Endodermal cell (in vitro differentiated cells): ENCODE measurements around the gene MT1HL1. TPM values are rescaled to one million over a fixed set of nuclear protein-coding genes. Genes with fewer than 3 reads are reported as not detected.
"Not testable (repeated sequence)": the region's sequence is repeated elsewhere in the genome, so short reads cannot be mapped to it uniquely, and the experiment has no call there.

Experiments used
- DNase-seq: peaks from one replicate; pipeline ENCODE4 v3.0.0-alpha.2; 2017
- H3K27ac ChIP-seq: 2 replicates; pipeline ENCODE4 v1.5.1; 2013; ENCODE audit warnings: mild to moderate bottlenecking, low read depth, low read length, moderate library complexity
- H3K27me3 ChIP-seq: 2 replicates; pipeline ENCODE4 v1.6.1; 2013; ENCODE audit warnings: mild to moderate bottlenecking, low read length, moderate library complexity; ENCODE audit not compliant: insufficient read depth, control insufficient read depth, poor library complexity, severe bottlenecking
- H3K36me3 ChIP-seq: 2 replicates; pipeline ENCODE4 v1.7.0; 2013; ENCODE audit warnings: mild to moderate bottlenecking, low read length, moderate library complexity; ENCODE audit not compliant: control insufficient read depth, insufficient read depth
- H3K4me1 ChIP-seq: one replicate; pipeline ENCODE4 v1.7.0; 2013; ENCODE audit warnings: low read length; ENCODE audit not compliant: control insufficient read depth, insufficient read depth
- H3K4me3 ChIP-seq: 2 replicates; pipeline ENCODE4 v1.5.1; 2013; ENCODE audit warnings: mild to moderate bottlenecking, low read length, moderate library complexity
- H3K9ac ChIP-seq: 2 replicates; pipeline ENCODE4 v1.6.1; 2013; ENCODE audit warnings: mild to moderate bottlenecking, low read length, moderate library complexity; ENCODE audit not compliant: poor library complexity, severe bottlenecking; ENCODE audit errors: extremely low read depth
- H3K9me3 ChIP-seq: 2 replicates; pipeline ENCODE4 v1.6.1; 2013; ENCODE audit warnings: mild to moderate bottlenecking, low read length, moderate library complexity; ENCODE audit not compliant: control insufficient read depth
- H3K27ac Mint-ChIP-seq: 2 replicates; pipeline ENCODE4 v1.8.0; 2020; ENCODE audit warnings: mixed read lengths
- H3K27me3 Mint-ChIP-seq: 2 replicates; pipeline ENCODE4 v1.8.0; 2021; ENCODE audit warnings: mild to moderate bottlenecking, mixed read lengths; ENCODE audit not compliant: insufficient read depth
- H3K36me3 Mint-ChIP-seq: 2 replicates; pipeline ENCODE4 v1.8.0; 2020; ENCODE audit warnings: low read depth, mixed read lengths
- H3K4me1 Mint-ChIP-seq: 2 replicates; pipeline ENCODE4 v1.8.0; 2020; ENCODE audit warnings: mixed read lengths
- H3K4me3 Mint-ChIP-seq: 2 replicates; pipeline ENCODE4 v1.8.0; 2020; ENCODE audit warnings: mild to moderate bottlenecking, moderate library complexity, mixed read lengths
- H3K9me3 Mint-ChIP-seq: 2 replicates; pipeline ENCODE4 v1.8.0; 2020; ENCODE audit warnings: mild to moderate bottlenecking, mixed read lengths
- WGBS, 2 experiments: methylation state at CpG; one replicate each; pipeline versions ENCODE4 v1.1.5 to v1.1.7; 2013; ENCODE audit warnings: missing lambda C conversion rate in 2 of 2, mixed read lengths in 1 of 2; ENCODE audit not compliant: insufficient coverage in 1 of 2, insufficient read length in 1 of 2; 5-methylcytosine and 5-hydroxymethylcytosine counted together
- total RNA-seq, 2 donors: library from RNA; stranded (reverse); fragmentation: NEBNext Ultra II Directional in 1 of 2; extraction: Animal tissue kit (Norgen Biotek cat#: 25700) in 1 of 2; gene quantifications; 2 replicates in 1 of 2; 3 replicates in 1 of 2; pipeline ENCODE4 v1.2.1, GENCODE V29; 2021
- TF ChIP-seq, protein P1 (sequence below): fragments of 200-600 bp; sonication (generic); conservative IDR thresholded peaks from 2 replicates; pipeline ENCODE4 v1.5.0; 2021; ENCODE audit warnings: antibody characterized with exemption, mild to moderate bottlenecking

The MT1HL1 gene
- total RNA-seq, 2 donors from 2014 or later: not detected

DNA sequence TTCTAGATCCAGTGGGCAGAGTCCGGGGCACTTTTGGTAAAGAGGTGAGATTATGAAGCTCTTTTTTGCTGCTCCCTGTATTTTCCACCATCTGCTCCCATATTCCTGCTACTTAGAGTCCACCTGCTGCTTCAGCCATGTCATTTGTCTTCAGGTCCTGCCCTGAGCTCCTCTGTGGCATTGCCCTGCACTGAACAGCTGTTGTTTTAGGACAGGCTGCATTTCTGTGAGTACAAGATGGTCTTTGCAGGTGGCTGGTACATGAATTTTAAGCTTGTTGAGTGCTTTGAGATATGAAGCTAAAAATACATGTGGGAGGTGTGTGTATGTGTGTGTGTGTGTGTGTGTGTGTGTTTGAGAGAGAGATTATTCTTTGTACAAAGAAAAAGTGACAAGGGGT lies 21.9 kb downstream of the MT1HL1 start:
- Mint-ChIP-seq H3K36me3 (no peaks in the 10 kb centered on the region), H3K27me3 (peaks cover 3% of the 10 kb centered on the region), H3K27ac (no peak overlapping the region), H3K4me1 (no peaks in the 10 kb centered on the region), H3K9me3 (peaks cover 1% of the 10 kb centered on the region), H3K4me3 (no peak overlapping the region)
- H3K27me3 ChIP-seq: no peaks in the 10 kb centered on the region
- TF ChIP-seq, protein P1, sequence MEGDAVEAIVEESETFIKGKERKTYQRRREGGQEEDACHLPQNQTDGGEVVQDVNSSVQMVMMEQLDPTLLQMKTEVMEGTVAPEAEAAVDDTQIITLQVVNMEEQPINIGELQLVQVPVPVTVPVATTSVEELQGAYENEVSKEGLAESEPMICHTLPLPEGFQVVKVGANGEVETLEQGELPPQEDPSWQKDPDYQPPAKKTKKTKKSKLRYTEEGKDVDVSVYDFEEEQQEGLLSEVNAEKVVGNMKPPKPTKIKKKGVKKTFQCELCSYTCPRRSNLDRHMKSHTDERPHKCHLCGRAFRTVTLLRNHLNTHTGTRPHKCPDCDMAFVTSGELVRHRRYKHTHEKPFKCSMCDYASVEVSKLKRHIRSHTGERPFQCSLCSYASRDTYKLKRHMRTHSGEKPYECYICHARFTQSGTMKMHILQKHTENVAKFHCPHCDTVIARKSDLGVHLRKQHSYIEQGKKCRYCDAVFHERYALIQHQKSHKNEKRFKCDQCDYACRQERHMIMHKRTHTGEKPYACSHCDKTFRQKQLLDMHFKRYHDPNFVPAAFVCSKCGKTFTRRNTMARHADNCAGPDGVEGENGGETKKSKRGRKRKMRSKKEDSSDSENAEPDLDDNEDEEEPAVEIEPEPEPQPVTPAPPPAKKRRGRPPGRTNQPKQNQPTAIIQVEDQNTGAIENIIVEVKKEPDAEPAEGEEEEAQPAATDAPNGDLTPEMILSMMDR: no peak
- no peak overlapping the region for H3K4me3 ChIP-seq
- H3K9me3 ChIP-seq: no peaks in the 10 kb centered on the region
- H3K9ac ChIP-seq: no peak overlapping the region
- H3K27ac ChIP-seq: no peak overlapping the region
- H3K4me1 ChIP-seq: no peaks in the 10 kb centered on the region
- 60 to 100% methylated on average over 1 of the region's 1 CpG for WGBS, 2 experiments
- no peaks in the 10 kb centered on the region for H3K36me3 ChIP-seq
- DNase-seq: peak; percentile 20

DNA sequence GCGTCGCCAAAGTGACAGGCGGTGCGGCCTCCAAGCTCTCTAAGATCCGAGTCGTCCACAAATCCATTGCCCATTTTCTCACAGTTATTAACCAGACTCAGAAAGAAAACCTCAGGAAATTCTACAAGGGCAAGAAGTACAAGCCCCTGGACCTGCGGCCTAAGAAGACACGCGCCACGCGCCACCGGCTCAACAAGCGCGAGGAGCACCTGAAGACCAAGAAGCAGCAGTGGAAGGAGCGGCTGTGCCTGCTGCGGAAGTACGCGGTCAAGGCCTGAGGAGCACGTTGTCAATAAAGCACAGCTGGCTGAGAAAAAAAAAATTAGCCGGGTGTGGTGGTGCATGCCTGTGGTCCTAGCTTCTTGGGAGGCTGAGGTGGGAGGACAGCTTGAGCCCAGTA lies 22.8 kb downstream of the MT1HL1 start:
- H3K9me3 Mint-ChIP-seq, H3K36me3 Mint-ChIP-seq, H3K27ac ChIP-seq, H3K4me3 ChIP-seq, H3K27me3 Mint-ChIP-seq, H3K27me3 ChIP-seq, H3K9me3 ChIP-seq, H3K27ac Mint-ChIP-seq, H3K9ac ChIP-seq, H3K4me1 Mint-ChIP-seq, H3K4me3 Mint-ChIP-seq, H3K4me1 ChIP-seq, H3K36me3 ChIP-seq: not testable (repeated sequence)
- DNase-seq: peak; percentile 24
- WGBS, 2 experiments: 95 to 100% methylated on average over 6 to 20 of the region's 20 CpGs

DNA sequence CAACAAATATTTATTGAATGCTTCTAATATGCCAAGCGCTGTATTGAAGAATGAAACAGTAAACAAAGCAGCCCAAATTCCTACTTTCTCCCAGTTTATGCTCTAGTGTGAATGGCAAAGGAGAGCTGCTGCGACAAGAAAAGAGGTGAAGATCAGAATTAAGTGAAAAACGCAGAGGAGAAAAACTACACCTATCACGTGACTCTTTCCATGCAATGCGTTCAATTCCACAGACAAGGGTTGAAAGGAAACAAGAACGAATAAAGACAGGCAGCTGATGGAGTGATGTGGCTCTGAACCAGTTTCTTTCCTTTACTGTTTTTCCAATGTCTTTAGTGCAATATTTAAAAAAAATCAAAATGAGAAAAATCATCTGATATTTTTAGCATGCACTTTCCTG lies 23.6 kb downstream of the MT1HL1 start:
- Histone ChIP-seq H3K4me3 (no peak overlapping the region), H3K36me3 (no peaks in the 10 kb centered on the region), H3K4me1 (no peaks in the 10 kb centered on the region), H3K27ac (no peak overlapping the region), H3K27me3 (no peaks in the 10 kb centered on the region), H3K9me3 (no peaks in the 10 kb centered on the region), H3K9ac (no peak overlapping the region)
- DNase-seq: peak; percentile 0
- Mint-ChIP-seq H3K27me3 (peaks cover 3% of the 10 kb centered on the region), H3K4me1 (no peaks in the 10 kb centered on the region), H3K27ac (no peak overlapping the region), H3K36me3 (no peaks in the 10 kb centered on the region), H3K4me3 (no peak overlapping the region), H3K9me3 (peaks cover 2% of the 10 kb centered on the region)
- TF ChIP-seq, protein P1: no peak
- WGBS, 2 experiments: 96% methylated on average over 4 to 6 of the region's 6 CpGs
